ENCODE data around the gene UBXN2A. TPM values are rescaled to one million over a fixed set of nuclear protein-coding genes. Genes with fewer than 3 reads are reported as not detected.
A peak's percentile ranks its signal among the peaks of the same experiment; 100 is the strongest.

The UBXN2A gene
- total RNA-seq, 1 donor from 2014 or later, result 18.5 TPM

- Histone ChIP-seq H3K4me3 (peak within 1 kb of the TSS; percentile 96), H3K36me3 (peaks cover 6% of the 10 kb centered on the region), H3K4me1 (peaks cover 67% of the 10 kb centered on the region), H3K27ac (replicated peaks) (peak within 1 kb of the TSS; percentile 99), H3K9me3 (replicated peaks) (no peaks in the 10 kb centered on the region), H3K27me3 (ENCODE audit: low read depth) (no peaks in the 10 kb centered on the region)
- peak; percentile 91 for DNase-seq
- TF ChIP-seq CTCF (IDR thresholded peaks at IDR 0.05; ENCODE audit: borderline replicate concordance), result peak; percentile 92
- intact Hi-C loops (cut with micrococcal nuclease), result no loop called here
Observed at GRCh38 chr2:23926750-23927571, 13.3 kb upstream of the UBXN2A start, which contains the start of gene ATAD2B. Gene ATAD2B, minus strand, starts transcription at chr2:23927123. Its CDS starts 353 bp downstream, at chr2:23926770.

- Histone ChIP-seq H3K9me3 (replicated peaks) (no peaks in the 10 kb centered on the region), H3K4me3 (no peak overlapping the region), H3K4me1 (peaks cover 7% of the 10 kb centered on the region), H3K36me3 (peaks cover 6% of the 10 kb centered on the region), H3K27me3 (ENCODE audit: low read depth) (no peaks in the 10 kb centered on the region), H3K27ac (replicated peaks) (no peak overlapping the region)
- intact Hi-C loops (cut with micrococcal nuclease), result no loop called here
- no peak for TF ChIP-seq CTCF (IDR thresholded peaks at IDR 0.05; ENCODE audit: borderline replicate concordance)
- no peak for DNase-seq
Observed at GRCh38 chr2:23934259-23934658, 6.0 kb upstream of the UBXN2A start.

- no peak for DNase-seq
- TF ChIP-seq CTCF (IDR thresholded peaks at IDR 0.05; ENCODE audit: borderline replicate concordance), result no peak
- intact Hi-C loops (cut with micrococcal nuclease), result no loop called here
Observed at GRCh38 chr2:23940718-23941620, 706 bp downstream of the UBXN2A start.

GRCh38 chr2:23941644-23942043 is 1.4 kb downstream of the UBXN2A start:
- Histone ChIP-seq H3K4me1 (peaks cover 66% of the 10 kb centered on the region), H3K27ac (replicated peaks) (peak overlapping the region; percentile 97), H3K9me3 (replicated peaks) (no peaks in the 10 kb centered on the region), H3K4me3 (peak overlapping the region; percentile 85), H3K27me3 (ENCODE audit: low read depth) (no peaks in the 10 kb centered on the region), H3K36me3 (no peaks in the 10 kb centered on the region)
- no peak for TF ChIP-seq CTCF (IDR thresholded peaks at IDR 0.05; ENCODE audit: borderline replicate concordance)
- DNase-seq, result no peak
- intact Hi-C loops (cut with micrococcal nuclease), result no loop called here

More at GRCh38 chr2:23940718-23941620, 706 bp downstream of the UBXN2A start:
- Histone ChIP-seq H3K27me3 (ENCODE audit: low read depth) (no peaks in the 10 kb centered on the region), H3K27ac (replicated peaks) (peak overlapping the region; percentile 97), H3K36me3 (no peaks in the 10 kb centered on the region), H3K4me3 (peak overlapping the region; percentile 85), H3K9me3 (replicated peaks) (no peaks in the 10 kb centered on the region), H3K4me1 (peaks cover 60% of the 10 kb centered on the region)

- Histone ChIP-seq H3K4me3 (no peak overlapping the region), H3K27ac (replicated peaks) (no peak overlapping the region), H3K36me3 (no peaks in the 10 kb centered on the region), H3K9me3 (replicated peaks) (no peaks in the 10 kb centered on the region), H3K27me3 (ENCODE audit: low read depth) (no peaks in the 10 kb centered on the region), H3K4me1 (peaks cover 79% of the 10 kb centered on the region)
- no peak for TF ChIP-seq CTCF (IDR thresholded peaks at IDR 0.05; ENCODE audit: borderline replicate concordance)
- DNase-seq, result no peak
- intact Hi-C loops (cut with micrococcal nuclease), result no loop called here
Observed at GRCh38 chr2:23943666-23944065, 3.4 kb downstream of the UBXN2A start.

Measured in left ventricle myocardium inferior (tissue), 1 donor.